Measurements from ENCODE around the gene GFPT1.
"Not testable (repeated sequence)": the region's sequence is repeated elsewhere in the genome, so short reads cannot be mapped to it uniquely, and the experiment has no call there.

The GFPT1 gene

GRCh38 chr2:69382547-69382946, 4.5 kb downstream of the GFPT1 start:
- no peak for DNase-seq

GRCh38 chr2:69381337-69381737, 5.7 kb downstream of the GFPT1 start:
- no peak for DNase-seq

GRCh38 chr2:69380072-69380917, 6.7 kb downstream of the GFPT1 start:
- no peak for DNase-seq

- DNase-seq, result no peak
Measured at GRCh38 chr2:69376403-69376802, 10.6 kb downstream of the GFPT1 start.

- peak in 1 of 2 donors; percentile 58 for DNase-seq
Measured at GRCh38 chr2:69375494-69376353, 11.3 kb downstream of the GFPT1 start.

- no peak for DNase-seq
Measured at GRCh38 chr2:69372767-69373166, 14.3 kb downstream of the GFPT1 start.

- DNase-seq, result no peak
Measured at GRCh38 chr2:69369802-69370201, 17.2 kb downstream of the GFPT1 start.

GRCh38 chr2:69368588-69368987, 18.4 kb downstream of the GFPT1 start:
- no peak for DNase-seq

- no peak for DNase-seq
Measured at GRCh38 chr2:69359371-69359770, 27.7 kb downstream of the GFPT1 start.

- DNase-seq, result no peak
Measured at GRCh38 chr2:69358914-69359313, 28.1 kb downstream of the GFPT1 start.

GRCh38 chr2:69356471-69356870, 30.6 kb downstream of the GFPT1 start:
- DNase-seq, result no peak

- not testable (repeated sequence) for DNase-seq
Measured at GRCh38 chr2:69354976-69355375, 32.1 kb downstream of the GFPT1 start.

GRCh38 chr2:69353360-69353759, 33.7 kb downstream of the GFPT1 start:
- DNase-seq, result no peak

GRCh38 chr2:69348781-69349180, 38.2 kb downstream of the GFPT1 start:
- no peak for DNase-seq

GRCh38 chr2:69345434-69345833, 41.6 kb downstream of the GFPT1 start:
- no peak for DNase-seq

- no peak for DNase-seq
Measured at GRCh38 chr2:69344305-69344704, 42.7 kb downstream of the GFPT1 start.

- no peak for DNase-seq
Measured at GRCh38 chr2:69340101-69340775, 46.8 kb downstream of the GFPT1 start.

GRCh38 chr2:69335311-69335710, 51.7 kb downstream of the GFPT1 start:
- DNase-seq, result no peak

- DNase-seq, result no peak
Measured at GRCh38 chr2:69333352-69333751, 53.7 kb downstream of the GFPT1 start.

GRCh38 chr2:69330781-69331180, 56.2 kb downstream of the GFPT1 start:
- no peak for DNase-seq

GRCh38 chr2:69322631-69323030, 64.4 kb downstream of the GFPT1 start:
- DNase-seq, result no peak

GRCh38 chr2:69316550-69316949, 70.5 kb downstream of the GFPT1 start:
- DNase-seq, result no peak

GRCh38 chr2:69315160-69315761, 71.8 kb downstream of the GFPT1 start:
- no peak for DNase-seq

Data from CD4-positive, alpha-beta T cell treated with Interleukin-4 for 1 hour (primary cell).